Measurements from ENCODE around the gene ELOVL7. TPM values are rescaled to one million over a fixed set of nuclear protein-coding genes. Genes with fewer than 3 reads are reported as not detected.

The ELOVL7 gene
- polyA plus RNA-seq, 1 of the 3 experiments (the other 2 are of a cell fraction): 0.07 TPM

- TF ChIP-seq, protein P1, sequence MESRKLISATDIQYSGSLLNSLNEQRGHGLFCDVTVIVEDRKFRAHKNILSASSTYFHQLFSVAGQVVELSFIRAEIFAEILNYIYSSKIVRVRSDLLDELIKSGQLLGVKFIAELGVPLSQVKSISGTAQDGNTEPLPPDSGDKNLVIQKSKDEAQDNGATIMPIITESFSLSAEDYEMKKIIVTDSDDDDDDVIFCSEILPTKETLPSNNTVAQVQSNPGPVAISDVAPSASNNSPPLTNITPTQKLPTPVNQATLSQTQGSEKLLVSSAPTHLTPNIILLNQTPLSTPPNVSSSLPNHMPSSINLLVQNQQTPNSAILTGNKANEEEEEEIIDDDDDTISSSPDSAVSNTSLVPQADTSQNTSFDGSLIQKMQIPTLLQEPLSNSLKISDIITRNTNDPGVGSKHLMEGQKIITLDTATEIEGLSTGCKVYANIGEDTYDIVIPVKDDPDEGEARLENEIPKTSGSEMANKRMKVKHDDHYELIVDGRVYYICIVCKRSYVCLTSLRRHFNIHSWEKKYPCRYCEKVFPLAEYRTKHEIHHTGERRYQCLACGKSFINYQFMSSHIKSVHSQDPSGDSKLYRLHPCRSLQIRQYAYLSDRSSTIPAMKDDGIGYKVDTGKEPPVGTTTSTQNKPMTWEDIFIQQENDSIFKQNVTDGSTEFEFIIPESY (IDR thresholded peaks at IDR 0.05; ENCODE audit: borderline replicate concordance, low read depth): no peak
- TF ChIP-seq NRF1 (IDR thresholded peaks at IDR 0.05; ENCODE audit: low read depth, low read length) (no peak), MEF2A (IDR thresholded peaks at IDR 0.05; ENCODE audit: borderline replicate concordance, low read depth) (no peak), RFX5 (IDR thresholded peaks at IDR 0.05; ENCODE audit: low read length) (no peak)
Measured at GRCh38 chr5:60843936-60844905, at the start of gene ELOVL7 (continued).

DNA sequence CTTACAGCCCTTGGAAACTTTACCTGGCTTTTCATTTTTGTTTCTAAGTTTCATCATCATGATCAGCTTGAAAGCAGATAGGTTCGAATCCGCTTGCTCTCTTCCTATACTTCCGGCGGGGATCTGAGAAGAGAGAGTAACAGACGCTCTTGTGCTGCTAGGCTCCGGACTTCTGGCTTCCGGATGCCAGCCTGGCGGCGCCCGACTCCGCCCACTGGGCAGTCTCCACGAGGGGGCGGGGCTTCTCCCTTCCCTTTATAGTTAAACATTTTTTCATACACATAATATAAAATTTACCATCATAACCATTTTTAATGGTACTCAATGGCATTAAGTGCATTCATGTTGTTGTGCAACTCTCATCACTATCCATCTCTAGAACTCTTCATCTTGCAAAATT is 49.5 kb upstream of the ELOVL7 start:
- H2AFZ ChIP-seq (ENCODE audit: low read depth): no peak overlapping the region
- no peak overlapping the region for H3K9ac ChIP-seq
- peaks cover 14 to 16% of the 10 kb centered on the region in 2 experiments for H3K36me3 ChIP-seq (replicated peaks in 1 of 2; ENCODE audit: control insufficient read depth in 1 of 2, insufficient read depth in 2 of 2, low read length in 1 of 2)
- H3K27me3 ChIP-seq (ENCODE audit: insufficient read depth): no peaks in the 10 kb centered on the region
- 98% methylated on average over 13 of the region's 13 CpGs for WGBS (ENCODE audit: low lambda C conversion rate)
- no peak overlapping the region for H3K4me2 ChIP-seq
- POLR2A ChIA-PET: no interaction called here
- no peak overlapping the region for H3K4me3 ChIP-seq (ENCODE audit: low read depth in 2 of 2, low read length in 1 of 2)
- H3K4me1 ChIP-seq (ENCODE audit: control insufficient read depth in 1 of 2, insufficient read depth in 2 of 2, low read depth in 1 of 2, low read length in 1 of 2): no peaks in the 10 kb centered on the region
- TF ChIP-seq SIN3A (IDR thresholded peaks at IDR 0.05; ENCODE audit: borderline replicate concordance, low read depth, low read length) (no peak), JUND (IDR thresholded peaks at IDR 0.05) (no peak)
- DNase-seq: no peak
- H3K9me2 ChIP-seq: no peaks in the 10 kb centered on the region
- CTCF ChIA-PET: interaction anchor here (0.8 kb wide), 2 partner anchors 109 to 216 kb away, joined by 3 read pairs; no protein-coding TSS in a partner anchor
- no peaks in the 10 kb centered on the region for H3F3A ChIP-seq (replicated peaks; ENCODE audit: insufficient read depth)
- H3K9me3 ChIP-seq: no peaks in the 10 kb centered on the region
- no peak overlapping the region for H3K27ac ChIP-seq (ENCODE audit: low read depth in 2 of 2, low read length in 1 of 2)
- H4K20me1 ChIP-seq (ENCODE audit: insufficient read depth): no peaks in the 10 kb centered on the region
- H3K79me2 ChIP-seq (ENCODE audit: insufficient read depth): no peaks in the 10 kb centered on the region

GRCh38 chr5:60891667-60892066 is 47.6 kb upstream of the ELOVL7 start:
- no peak for DNase-seq
- ChIA-PET POLR2A (no interaction called here), CTCF (interaction anchor here (0.8 kb wide), 1 partner anchor 214 kb away, joined by 3 read pairs; no protein-coding TSS in a partner anchor)
- no peak overlapping the region for H3K27ac ChIP-seq (ENCODE audit: low read depth in 2 of 2, low read length in 1 of 2)
- no peaks in the 10 kb centered on the region for H3K79me2 ChIP-seq (ENCODE audit: insufficient read depth)
- H3K4me1 ChIP-seq (ENCODE audit: control insufficient read depth in 1 of 2, insufficient read depth in 2 of 2, low read depth in 1 of 2, low read length in 1 of 2): no peaks in the 10 kb centered on the region
- H3F3A ChIP-seq (replicated peaks; ENCODE audit: insufficient read depth): no peaks in the 10 kb centered on the region
- no peak overlapping the region for H3K4me3 ChIP-seq (ENCODE audit: low read depth in 2 of 2, low read length in 1 of 2)
- 100% methylated on average over 2 of the region's 2 CpGs for WGBS (ENCODE audit: low lambda C conversion rate)
- H3K9me3 ChIP-seq: no peaks in the 10 kb centered on the region
- no peak overlapping the region for H3K9ac ChIP-seq
- H3K27me3 ChIP-seq (ENCODE audit: insufficient read depth): no peaks in the 10 kb centered on the region
- H3K36me3 ChIP-seq (replicated peaks in 1 of 2; ENCODE audit: control insufficient read depth in 1 of 2, insufficient read depth in 2 of 2, low read length in 1 of 2): peaks cover 4 to 8% of the 10 kb centered on the region in 2 experiments
- no peak overlapping the region for H3K4me2 ChIP-seq
- no peaks in the 10 kb centered on the region for H4K20me1 ChIP-seq (ENCODE audit: insufficient read depth)
- no peaks in the 10 kb centered on the region for H3K9me2 ChIP-seq
- H2AFZ ChIP-seq (ENCODE audit: low read depth): no peak overlapping the region
- no peak for TF ChIP-seq MEF2A (IDR thresholded peaks at IDR 0.05; ENCODE audit: borderline replicate concordance, low read depth)
- no peak for TF ChIP-seq SMC3 (IDR thresholded peaks at IDR 0.05; ENCODE audit: low read depth, low read length)
- no peak for TF ChIP-seq TEAD4 (IDR thresholded peaks at IDR 0.05; ENCODE audit: borderline replicate concordance, insufficient read depth)
- TF ChIP-seq EP300 (IDR thresholded peaks at IDR 0.05; ENCODE audit: borderline replicate concordance in 1 of 2, low read depth in 1 of 2, low read length in 1 of 2): no peak
- no peak for TF ChIP-seq FOSL2 (IDR thresholded peaks at IDR 0.05; ENCODE audit: borderline replicate concordance, low read depth)
- TF ChIP-seq CTCF (IDR thresholded peaks at IDR 0.05): no peak
- TF ChIP-seq ELF1 (IDR thresholded peaks at IDR 0.05): no peak
- no peak for TF ChIP-seq RXRA (IDR thresholded peaks at IDR 0.05; ENCODE audit: borderline replicate concordance, low read depth)
- no peak for TF ChIP-seq USF1 (IDR thresholded peaks at IDR 0.05; ENCODE audit: borderline replicate concordance, low read depth)
- TF ChIP-seq IRF3 (IDR thresholded peaks at IDR 0.05; ENCODE audit: low read depth, low read length): no peak
- no peak for TF ChIP-seq RCOR1 (IDR thresholded peaks at IDR 0.05; ENCODE audit: low read length)
- TF ChIP-seq PBX3 (IDR thresholded peaks at IDR 0.05): no peak
- TF ChIP-seq GABPA (IDR thresholded peaks at IDR 0.05; ENCODE audit: low read depth): no peak
